ENCODE data around the gene LRFN2. TPM values are rescaled to one million over a fixed set of nuclear protein-coding genes. Genes with fewer than 3 reads are reported as not detected.

Gene LRFN2
- total RNA-seq, 1 experiment from 2014 or later = not detected

DNA sequence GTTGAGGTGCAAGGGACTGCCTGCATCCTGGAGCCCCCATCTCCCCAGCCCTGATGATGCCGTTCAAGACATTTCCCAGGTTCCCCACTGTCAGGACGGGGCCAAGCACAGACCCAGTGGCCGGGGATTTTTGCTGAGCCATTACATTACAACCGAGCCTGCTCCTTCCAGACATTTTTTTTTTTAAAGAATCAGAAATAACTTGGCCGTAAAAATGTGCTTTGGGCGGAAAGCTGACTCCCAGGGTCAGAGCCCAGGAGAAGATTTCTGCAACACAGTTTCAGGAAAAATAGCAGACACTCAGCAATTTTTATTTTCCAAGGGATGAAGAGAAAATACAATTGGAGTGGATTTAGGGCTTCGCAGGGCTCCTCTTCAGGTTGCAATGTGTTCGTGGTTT is 87.9 kb downstream of the LRFN2 start:
- no peaks in the 10 kb centered on the region for H3K9me2 ChIP-seq (replicated peaks; ENCODE audit: low read length)
- H3K4me1 ChIP-seq (ENCODE audit: insufficient read depth, low read length) = no peaks in the 10 kb centered on the region
- no peaks in the 10 kb centered on the region for H3K27me3 ChIP-seq (ENCODE audit: low read length)
- no peak overlapping the region for H3K4me3 ChIP-seq (ENCODE audit: low read length)
- no peak overlapping the region for H3K4me2 ChIP-seq (ENCODE audit: low read length)
- ChIA-PET CTCF (no interaction called here), POLR2A (ENCODE audit: unreplicated experiment) (no interaction called here)
- no peaks in the 10 kb centered on the region for H4K20me1 ChIP-seq (ENCODE audit: low read length)
- H3F3A ChIP-seq (ENCODE audit: low read length, unreplicated experiment) = no peaks in the 10 kb centered on the region
- intact Hi-C loops (cut with micrococcal nuclease) = no loop called here
- BruUV-seq (replicated peaks) = no TSS peak
- H3K9ac ChIP-seq (ENCODE audit: low read length) = no peak overlapping the region
- H2AFZ ChIP-seq (ENCODE audit: low read length) = no peak overlapping the region
- ATAC-seq (no peak), DNase-seq (no peak)
- no peaks in the 10 kb centered on the region for H3K9me3 ChIP-seq (ENCODE audit: low read length)
- no peaks in the 10 kb centered on the region for H3K36me3 ChIP-seq (ENCODE audit: low read depth, low read length)
- no peak for TF ChIP-seq EZH2 (IDR thresholded peaks at IDR 0.05; ENCODE audit: low read length, unreplicated experiment)
- TF ChIP-seq, protein P1, sequence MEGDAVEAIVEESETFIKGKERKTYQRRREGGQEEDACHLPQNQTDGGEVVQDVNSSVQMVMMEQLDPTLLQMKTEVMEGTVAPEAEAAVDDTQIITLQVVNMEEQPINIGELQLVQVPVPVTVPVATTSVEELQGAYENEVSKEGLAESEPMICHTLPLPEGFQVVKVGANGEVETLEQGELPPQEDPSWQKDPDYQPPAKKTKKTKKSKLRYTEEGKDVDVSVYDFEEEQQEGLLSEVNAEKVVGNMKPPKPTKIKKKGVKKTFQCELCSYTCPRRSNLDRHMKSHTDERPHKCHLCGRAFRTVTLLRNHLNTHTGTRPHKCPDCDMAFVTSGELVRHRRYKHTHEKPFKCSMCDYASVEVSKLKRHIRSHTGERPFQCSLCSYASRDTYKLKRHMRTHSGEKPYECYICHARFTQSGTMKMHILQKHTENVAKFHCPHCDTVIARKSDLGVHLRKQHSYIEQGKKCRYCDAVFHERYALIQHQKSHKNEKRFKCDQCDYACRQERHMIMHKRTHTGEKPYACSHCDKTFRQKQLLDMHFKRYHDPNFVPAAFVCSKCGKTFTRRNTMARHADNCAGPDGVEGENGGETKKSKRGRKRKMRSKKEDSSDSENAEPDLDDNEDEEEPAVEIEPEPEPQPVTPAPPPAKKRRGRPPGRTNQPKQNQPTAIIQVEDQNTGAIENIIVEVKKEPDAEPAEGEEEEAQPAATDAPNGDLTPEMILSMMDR (conservative IDR thresholded peaks at IDR 0.05; ENCODE audit: low read depth, low read length) = no peak
- TF ChIP-seq EZH2phosphoT487 (IDR thresholded peaks at IDR 0.05; ENCODE audit: borderline replicate concordance, low read length) = no peak
- H3K27ac ChIP-seq (ENCODE audit: low read length) = no peak overlapping the region
- no peaks in the 10 kb centered on the region for H3K79me2 ChIP-seq (ENCODE audit: low read length)

GRCh38 chr6:40498148-40498547 is 89.0 kb downstream of the LRFN2 start:
- no TSS peak for BruUV-seq (replicated peaks)
- POLR2A ChIA-PET (ENCODE audit: unreplicated experiment) = no interaction called here
- no peak overlapping the region for H2AFZ ChIP-seq (ENCODE audit: low read length)
- no peaks in the 10 kb centered on the region for H3K36me3 ChIP-seq (ENCODE audit: low read depth, low read length)
- H3K9ac ChIP-seq (ENCODE audit: low read length) = no peak overlapping the region
- H3K79me2 ChIP-seq (ENCODE audit: low read length) = no peaks in the 10 kb centered on the region
- H3K27ac ChIP-seq (ENCODE audit: low read length) = no peak overlapping the region
- no peaks in the 10 kb centered on the region for H3K9me2 ChIP-seq (replicated peaks; ENCODE audit: low read length)
- intact Hi-C loops (cut with micrococcal nuclease) = no loop called here
- H3F3A ChIP-seq (ENCODE audit: low read length, unreplicated experiment) = no peaks in the 10 kb centered on the region
- no peaks in the 10 kb centered on the region for H4K20me1 ChIP-seq (ENCODE audit: low read length)
- no peak overlapping the region for H3K4me3 ChIP-seq (ENCODE audit: low read length)
- no peaks in the 10 kb centered on the region for H3K9me3 ChIP-seq (ENCODE audit: low read length)
- DNase-seq (no peak), ATAC-seq (no peak)
- H3K4me1 ChIP-seq (ENCODE audit: insufficient read depth, low read length) = no peaks in the 10 kb centered on the region
- TF ChIP-seq, protein P1 (conservative IDR thresholded peaks at IDR 0.05; ENCODE audit: low read depth, low read length) = no peak
- TF ChIP-seq EZH2phosphoT487 (IDR thresholded peaks at IDR 0.05; ENCODE audit: borderline replicate concordance, low read length) = no peak
- TF ChIP-seq EZH2 (IDR thresholded peaks at IDR 0.05; ENCODE audit: low read length, unreplicated experiment) = no peak
- CTCF ChIA-PET = no interaction called here
- no peaks in the 10 kb centered on the region for H3K27me3 ChIP-seq (ENCODE audit: low read length)
- H3K4me2 ChIP-seq (ENCODE audit: low read length) = no peak overlapping the region

DNA sequence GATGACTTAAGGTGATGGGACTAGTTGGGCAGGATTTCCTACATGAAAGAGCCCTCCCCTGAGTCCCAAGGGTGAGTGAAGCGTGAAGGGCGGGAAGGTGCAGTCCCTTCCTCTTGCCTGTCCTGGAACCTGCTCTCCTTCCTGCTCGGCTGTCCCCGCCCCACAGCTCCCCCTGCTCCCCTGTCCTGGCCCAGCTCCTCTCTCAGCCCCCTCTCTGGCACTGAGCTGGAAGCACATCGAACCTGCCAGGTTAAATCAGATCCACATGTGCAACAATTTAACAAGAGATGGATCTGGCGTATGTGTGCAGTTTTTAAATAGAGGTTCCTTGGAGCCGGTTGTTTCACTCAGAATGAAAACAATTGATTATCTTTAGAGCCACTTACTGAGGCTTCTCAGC is 95.0 kb downstream of the LRFN2 start:
- H3K4me2 ChIP-seq (ENCODE audit: low read length) = no peak overlapping the region
- H3F3A ChIP-seq (ENCODE audit: low read length, unreplicated experiment) = no peaks in the 10 kb centered on the region
- no peaks in the 10 kb centered on the region for H3K79me2 ChIP-seq (ENCODE audit: low read length)
- H4K20me1 ChIP-seq (ENCODE audit: low read length) = no peaks in the 10 kb centered on the region
- no peak overlapping the region for H2AFZ ChIP-seq (ENCODE audit: low read length)
- H3K9me3 ChIP-seq (ENCODE audit: low read length) = no peaks in the 10 kb centered on the region
- BruUV-seq (replicated peaks) = no TSS peak
- H3K4me3 ChIP-seq (ENCODE audit: low read length) = no peak overlapping the region
- H3K27me3 ChIP-seq (ENCODE audit: low read length) = peaks cover 9% of the 10 kb centered on the region; the same call in 1 of the 2 replicates
- H3K4me1 ChIP-seq (ENCODE audit: insufficient read depth, low read length) = no peaks in the 10 kb centered on the region
- no peaks in the 10 kb centered on the region for H3K36me3 ChIP-seq (ENCODE audit: low read depth, low read length)
- TF ChIP-seq EZH2 (IDR thresholded peaks at IDR 0.05; ENCODE audit: low read length, unreplicated experiment) (no peak), EZH2phosphoT487 (IDR thresholded peaks at IDR 0.05; ENCODE audit: borderline replicate concordance, low read length) (no peak)
- TF ChIP-seq, protein P1 (conservative IDR thresholded peaks at IDR 0.05; ENCODE audit: low read depth, low read length) = no peak
- ChIA-PET POLR2A (ENCODE audit: unreplicated experiment) (no interaction called here), CTCF (no interaction called here)
- no peak overlapping the region for H3K27ac ChIP-seq (ENCODE audit: low read length)
- DNase-seq (no peak), ATAC-seq (no peak)
- no peak overlapping the region for H3K9ac ChIP-seq (ENCODE audit: low read length)
- intact Hi-C loops (cut with micrococcal nuclease) = no loop called here
- no peaks in the 10 kb centered on the region for H3K9me2 ChIP-seq (replicated peaks; ENCODE audit: low read length)
